22Rv1 (cell line): ENCODE measurements around the gene KIAA1614.

Experiments used
- H3K27ac ChIP-seq: fragments of 450-650 bp; 2 replicates; pipeline ENCODE4 v1.5.1; 2017
- CTCF ChIP-seq: fragments of 450-650 bp; IDR thresholded peaks from 2 replicates; pipeline ENCODE4 v1.5.1; 2017; ENCODE audit warnings: mild to moderate bottlenecking
- ZFX ChIP-seq: fragments of 450-650 bp; IDR thresholded peaks from 2 replicates; pipeline ENCODE4 v1.6.1; 2017; ENCODE audit warnings: antibody characterized with exemption, borderline replicate concordance

The KIAA1614 gene

GRCh38 chr1:180916012-180916770 lies 3.5 kb downstream of the KIAA1614 start:
- no peak overlapping the region for H3K27ac ChIP-seq
- no peak for TF ChIP-seq ZFX
- no peak for TF ChIP-seq CTCF

- H3K27ac ChIP-seq, result no peak overlapping the region
- TF ChIP-seq ZFX (no peak), CTCF (no peak)
Measured at GRCh38 chr1:180916771-180917170, 4.1 kb downstream of the KIAA1614 start.

GRCh38 chr1:180917306-180918065 lies 4.8 kb downstream of the KIAA1614 start:
- no peak overlapping the region for H3K27ac ChIP-seq
- TF ChIP-seq CTCF (peak; percentile 54), ZFX (no peak)

GRCh38 chr1:180918519-180918918 lies 5.8 kb downstream of the KIAA1614 start:
- TF ChIP-seq ZFX (no peak), CTCF (no peak)
- H3K27ac ChIP-seq, result no peak overlapping the region

- TF ChIP-seq ZFX (no peak), CTCF (no peak)
- no peak overlapping the region for H3K27ac ChIP-seq
Measured at GRCh38 chr1:180919183-180919700, 6.5 kb downstream of the KIAA1614 start.

- TF ChIP-seq CTCF (no peak), ZFX (no peak)
- H3K27ac ChIP-seq, result no peak overlapping the region
Measured at GRCh38 chr1:180920193-180920592, 7.5 kb downstream of the KIAA1614 start.

GRCh38 chr1:180920702-180921101 lies 8.0 kb downstream of the KIAA1614 start:
- H3K27ac ChIP-seq, result no peak overlapping the region
- TF ChIP-seq CTCF (peak; percentile 73), ZFX (no peak)
